ENCODE results near the gene EFS.

Gene EFS

DNA sequence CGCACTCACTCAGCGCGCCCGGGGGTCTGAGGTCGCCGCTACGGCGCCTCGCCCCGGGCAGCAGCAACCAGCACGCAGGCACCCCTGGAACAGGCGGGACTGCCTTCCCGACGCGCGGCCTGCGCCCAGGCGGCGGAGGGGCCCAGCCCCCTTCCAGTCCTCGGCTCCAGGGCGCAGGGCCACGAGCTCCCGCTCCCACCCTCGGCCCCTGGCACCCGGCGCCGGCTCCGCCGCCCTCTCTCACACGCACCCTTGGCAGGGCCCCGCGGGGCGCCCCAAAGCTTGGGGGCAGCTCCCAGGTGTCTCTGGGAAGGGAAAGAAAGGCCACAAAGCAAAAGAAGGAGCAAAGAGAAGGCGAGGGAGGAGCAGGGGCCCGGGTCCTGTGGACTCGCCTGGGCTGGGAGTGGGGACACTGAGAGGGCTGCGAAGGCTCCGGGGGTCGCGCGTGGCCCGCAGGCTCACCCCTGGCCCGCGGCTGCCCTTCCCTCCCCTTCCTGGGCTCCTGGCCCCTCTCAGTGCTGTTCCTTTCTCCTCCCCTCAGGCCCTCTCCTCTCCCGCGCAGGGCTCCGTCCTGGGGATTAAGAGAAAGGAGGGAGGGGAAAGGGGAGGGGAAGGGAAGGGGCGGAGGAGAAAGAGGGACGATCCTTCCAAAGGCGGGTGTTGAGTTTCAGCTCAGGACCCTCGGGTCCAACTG, 907 bp upstream of the EFS start:
- peak overlapping the region; percentile 62 for H3K4me3 ChIP-seq (ENCODE audit: low read depth, low read length)
- in situ Hi-C loops (cut with HindIII; ENCODE audit: low pct_ligation_motif_present, low sequenced_read_pairs) = no loop called here

DNA sequence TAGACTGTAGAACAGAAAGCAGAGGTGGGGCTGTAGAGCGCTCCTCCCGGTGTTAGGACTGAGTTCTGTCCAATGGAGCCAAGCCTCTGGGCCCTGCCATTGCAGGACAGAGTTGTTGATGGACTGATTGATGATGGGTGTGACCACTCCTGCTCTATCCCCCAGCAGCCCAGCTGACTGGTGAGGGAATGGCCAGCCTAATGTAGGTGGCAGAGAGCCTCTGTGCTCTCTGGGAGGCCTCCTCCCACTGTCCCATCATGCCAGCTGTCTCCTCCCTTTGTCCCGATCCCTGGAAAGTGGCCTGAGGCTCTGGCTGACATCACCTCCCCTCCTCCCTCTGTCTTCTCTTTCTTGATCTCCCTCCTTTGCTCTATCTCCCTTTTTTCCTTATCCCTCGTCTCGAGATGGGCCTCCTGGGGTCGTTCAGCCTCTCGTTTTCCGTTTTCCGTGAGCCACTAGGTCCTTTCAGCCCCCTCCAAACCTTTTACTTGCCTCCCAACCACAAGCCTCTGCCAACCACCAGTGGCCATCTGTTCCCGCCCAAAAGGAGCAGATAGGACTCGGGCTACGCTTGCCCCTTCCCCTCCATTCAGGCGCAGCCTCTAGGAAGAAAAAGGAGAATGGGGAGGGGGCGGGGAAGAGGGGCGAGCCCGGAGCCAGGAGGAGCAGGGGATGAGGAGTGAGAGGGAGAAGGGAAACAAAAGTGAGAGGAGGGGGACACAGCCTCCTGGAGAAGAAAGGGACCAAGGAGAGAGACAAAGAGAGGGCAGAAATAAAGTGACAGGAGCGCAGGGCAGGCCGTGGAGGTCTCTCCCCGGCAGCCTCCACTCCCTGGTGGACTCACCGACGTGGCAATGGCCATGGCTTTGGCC, 572 bp downstream of the EFS start:
- peak overlapping the region; percentile 62 for H3K4me3 ChIP-seq (ENCODE audit: low read depth, low read length)
- H3K36me3 ChIP-seq (replicated peaks) = no peaks in the 10 kb centered on the region
- peaks cover 7% of the 10 kb centered on the region for H3K27me3 ChIP-seq (replicated peaks)
- H3K27ac ChIP-seq = no peak overlapping the region
- DNase-seq = no peak
- in situ Hi-C loops (cut with HindIII; ENCODE audit: low pct_ligation_motif_present, low sequenced_read_pairs) = no loop called here
- TF ChIP-seq, protein P1, sequence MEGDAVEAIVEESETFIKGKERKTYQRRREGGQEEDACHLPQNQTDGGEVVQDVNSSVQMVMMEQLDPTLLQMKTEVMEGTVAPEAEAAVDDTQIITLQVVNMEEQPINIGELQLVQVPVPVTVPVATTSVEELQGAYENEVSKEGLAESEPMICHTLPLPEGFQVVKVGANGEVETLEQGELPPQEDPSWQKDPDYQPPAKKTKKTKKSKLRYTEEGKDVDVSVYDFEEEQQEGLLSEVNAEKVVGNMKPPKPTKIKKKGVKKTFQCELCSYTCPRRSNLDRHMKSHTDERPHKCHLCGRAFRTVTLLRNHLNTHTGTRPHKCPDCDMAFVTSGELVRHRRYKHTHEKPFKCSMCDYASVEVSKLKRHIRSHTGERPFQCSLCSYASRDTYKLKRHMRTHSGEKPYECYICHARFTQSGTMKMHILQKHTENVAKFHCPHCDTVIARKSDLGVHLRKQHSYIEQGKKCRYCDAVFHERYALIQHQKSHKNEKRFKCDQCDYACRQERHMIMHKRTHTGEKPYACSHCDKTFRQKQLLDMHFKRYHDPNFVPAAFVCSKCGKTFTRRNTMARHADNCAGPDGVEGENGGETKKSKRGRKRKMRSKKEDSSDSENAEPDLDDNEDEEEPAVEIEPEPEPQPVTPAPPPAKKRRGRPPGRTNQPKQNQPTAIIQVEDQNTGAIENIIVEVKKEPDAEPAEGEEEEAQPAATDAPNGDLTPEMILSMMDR (IDR thresholded peaks at IDR 0.05; ENCODE audit: low read depth, low read length, missing control alignments) = no peak

More for the DNA sequence above, 907 bp upstream of the EFS start:
- Histone ChIP-seq H3K27ac (no peak overlapping the region), H3K27me3 (replicated peaks) (peaks cover 7% of the 10 kb centered on the region), H3K36me3 (replicated peaks) (no peaks in the 10 kb centered on the region)
- DNase-seq = no peak
- TF ChIP-seq, protein P1 (IDR thresholded peaks at IDR 0.05; ENCODE audit: low read depth, low read length, missing control alignments) = no peak

DNA sequence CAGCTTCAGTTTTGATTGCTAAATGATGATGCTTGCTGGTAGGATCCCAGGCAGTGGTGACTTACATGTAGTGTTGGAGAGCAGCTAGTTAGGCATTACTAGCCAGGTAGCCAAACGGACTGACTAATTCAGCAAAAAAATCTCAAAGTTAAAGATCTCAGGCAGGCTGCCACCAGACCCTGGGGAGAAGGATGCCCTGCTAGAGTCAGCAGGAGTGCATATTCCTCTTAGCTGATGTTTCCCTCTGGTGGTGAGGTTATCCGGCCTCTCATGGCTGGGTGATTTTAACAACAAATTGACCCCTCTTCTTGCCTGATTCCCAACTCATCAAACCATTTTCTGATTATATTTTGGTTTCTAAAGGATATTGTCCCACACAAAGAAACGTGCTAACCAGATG, 2.8 kb downstream of the EFS start:
- Histone ChIP-seq H3K27ac (no peak overlapping the region), H3K4me3 (ENCODE audit: low read depth, low read length) (no peak overlapping the region), H3K27me3 (replicated peaks) (peaks cover 7% of the 10 kb centered on the region), H3K36me3 (replicated peaks) (no peaks in the 10 kb centered on the region)
- DNase-seq = no peak
- in situ Hi-C loops (cut with HindIII; ENCODE audit: low pct_ligation_motif_present, low sequenced_read_pairs) = no loop called here
- TF ChIP-seq, protein P1 (IDR thresholded peaks at IDR 0.05; ENCODE audit: low read depth, low read length, missing control alignments) = peak; percentile 51

DNA sequence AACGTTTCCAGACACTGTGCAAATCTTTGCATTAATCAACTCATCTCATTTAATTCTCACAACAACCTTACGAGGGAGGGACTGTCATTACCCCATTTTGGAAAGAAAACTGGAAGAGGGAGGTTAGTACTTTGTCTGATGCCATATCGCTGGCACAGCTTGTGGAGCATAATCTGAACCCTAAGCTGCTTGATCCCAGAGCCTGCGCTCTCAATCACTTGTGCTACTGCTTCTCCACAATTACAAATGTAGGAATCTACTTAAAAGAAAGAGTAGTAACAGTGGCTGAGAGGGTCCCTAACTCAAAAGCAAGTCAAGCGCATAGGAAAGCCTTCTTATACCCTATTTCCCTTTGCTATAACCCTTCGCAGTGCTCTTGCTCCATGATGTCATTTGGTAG, 3.2 kb downstream of the EFS start:
- DNase-seq = no peak
- H3K27ac ChIP-seq = no peak overlapping the region
- peaks cover 7% of the 10 kb centered on the region for H3K27me3 ChIP-seq (replicated peaks)
- H3K36me3 ChIP-seq (replicated peaks) = no peaks in the 10 kb centered on the region
- in situ Hi-C loops (cut with HindIII; ENCODE audit: low pct_ligation_motif_present, low sequenced_read_pairs) = no loop called here
- no peak overlapping the region for H3K4me3 ChIP-seq (ENCODE audit: low read depth, low read length)
- TF ChIP-seq, protein P1 (IDR thresholded peaks at IDR 0.05; ENCODE audit: low read depth, low read length, missing control alignments) = no peak

DNA sequence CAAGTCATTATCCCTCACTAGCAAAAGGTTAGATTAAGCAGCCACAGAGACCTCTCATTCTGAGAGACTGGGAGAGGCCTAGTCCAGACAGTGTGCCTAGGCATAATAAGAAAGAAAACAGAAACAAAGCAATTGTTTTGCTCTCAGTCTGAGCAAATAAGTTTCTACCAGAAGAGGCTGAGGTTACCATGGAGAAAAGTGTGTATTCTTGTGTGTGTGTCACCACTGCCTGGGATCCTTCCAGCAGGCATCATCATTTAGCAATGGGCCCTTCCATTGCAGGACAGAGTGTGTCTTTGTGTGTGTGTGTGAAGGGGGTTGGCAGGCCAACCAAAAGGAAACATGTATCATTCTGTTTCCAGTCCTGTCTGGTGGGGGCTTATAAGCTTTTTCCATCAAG, 3.7 kb downstream of the EFS start:
- H3K36me3 ChIP-seq (replicated peaks) = no peaks in the 10 kb centered on the region
- H3K4me3 ChIP-seq (ENCODE audit: low read depth, low read length) = no peak overlapping the region
- in situ Hi-C loops (cut with HindIII; ENCODE audit: low pct_ligation_motif_present, low sequenced_read_pairs) = no loop called here
- no peak overlapping the region for H3K27ac ChIP-seq
- TF ChIP-seq, protein P1 (IDR thresholded peaks at IDR 0.05; ENCODE audit: low read depth, low read length, missing control alignments) = no peak
- H3K27me3 ChIP-seq (replicated peaks) = peaks cover 5% of the 10 kb centered on the region
- peak; percentile 35 for DNase-seq

Data from brain microvascular endothelial cell (primary cell).